Peyer's patch (tissue), 4 donors: Measurements from ENCODE around the gene PDE3A. TPM values are rescaled to one million over a fixed set of nuclear protein-coding genes. Genes with fewer than 3 reads are reported as not detected.

Experiments
- DNase-seq, 3 donors: peaks; one replicate each; pipeline ENCODE4 v3.0.0-alpha.2; 2017 to 2019
- H3K27ac ChIP-seq, 4 donors: fragments of 200-600 bp; sonication (generic); one replicate each; pipeline ENCODE4 v1.5.1; 2016 to 2019
- H3K27me3 ChIP-seq, 2 donors: fragments of 200-600 bp; sonication (generic); one replicate each; pipeline ENCODE4 v1.5.1; 2019
- H3K36me3 ChIP-seq, 3 donors: fragments of 200-600 bp; sonication (generic); one replicate each; pipeline ENCODE4 v1.5.1; 2016 to 2019
- H3K4me1 ChIP-seq, 4 donors: fragments of 200-600 bp; sonication (generic); one replicate each; pipeline ENCODE4 v1.5.1; 2016 to 2019
- H3K4me3 ChIP-seq, 4 donors: fragments of 200-600 bp; sonication (generic); 1 replicate in 3 of 4; 2 replicates in 1 of 4; pipeline ENCODE4 v1.5.1; 2016 to 2019; ENCODE audit warnings: mild to moderate bottlenecking in 1 of 4
- H3K9me3 ChIP-seq, 4 donors: fragments of 200-600 bp; sonication (generic); one replicate each; pipeline ENCODE4 v1.5.1; 2016 to 2019; ENCODE audit warnings: mild to moderate bottlenecking in 1 of 4
- CTCF ChIP-seq, 6 experiments: fragments of 450-650 bp in 4 of 6; fragments of 200-600 bp in 2 of 6; sonication (generic) in 1 of 6; IDR thresholded peaks; one replicate each; pipeline ENCODE4 v1.5.1; 2017 to 2019; ENCODE audit warnings: antibody characterized with exemption in 6 of 6, mild to moderate bottlenecking in 3 of 6, moderate library complexity in 1 of 6
- POLR2A ChIP-seq, 2 donors: fragments of 450-650 bp; IDR thresholded peaks; one replicate each; pipeline ENCODE4 v1.5.1; 2017; ENCODE audit warnings: antibody characterized with exemption in 2 of 2, mild to moderate bottlenecking in 2 of 2, moderate library complexity in 2 of 2
- total RNA-seq, 4 donors: library from RNA; depleted of rRNA; stranded (reverse); fragments of >200 nt; gene quantifications; one replicate each; pipeline ENCODE4 v1.1.0, GENCODE V29; 2016

Gene PDE3A
- total RNA-seq, 4 donors from 2014 or later: 17.3 to 144 (median 120) TPM

DNA sequence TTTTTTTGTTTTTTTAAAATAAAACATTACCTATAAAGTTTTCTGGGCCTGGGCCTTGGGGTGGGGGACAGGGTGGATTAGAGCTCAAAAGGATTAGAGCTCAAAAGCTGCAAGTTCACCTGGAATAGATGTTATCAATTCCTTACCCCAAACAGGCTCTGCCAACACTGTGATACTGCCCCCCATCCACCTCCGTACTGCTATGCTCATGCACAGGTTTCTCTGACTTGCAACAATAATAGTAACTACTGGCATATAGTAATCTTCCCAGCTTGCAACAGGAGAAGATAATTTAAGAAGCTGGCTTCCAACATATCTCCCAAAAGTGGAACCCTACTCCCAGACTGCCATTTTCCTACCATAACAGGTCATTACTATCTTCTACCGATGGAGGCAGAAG, 275.5 kb downstream of the PDE3A start:
- H3K27me3 ChIP-seq: no peaks in the 10 kb centered on the region
- H3K36me3 ChIP-seq: peaks cover 0 to 38% (median 0%) of the 10 kb centered on the region in 3 donors
- no peak overlapping the region for H3K4me3 ChIP-seq
- no peaks in the 10 kb centered on the region for H3K9me3 ChIP-seq
- TF ChIP-seq POLR2A (IDR thresholded peaks at IDR 0.05): no peak
- no peak for TF ChIP-seq CTCF (IDR thresholded peaks at IDR 0.05)
- H3K27ac ChIP-seq: no peak overlapping the region
- H3K4me1 ChIP-seq: no peaks in the 10 kb centered on the region
- no peak for DNase-seq

- no peaks in the 10 kb centered on the region for H3K27me3 ChIP-seq
- no peaks in the 10 kb centered on the region for H3K9me3 ChIP-seq
- no peak overlapping the region for H3K27ac ChIP-seq
- H3K4me1 ChIP-seq: no peaks in the 10 kb centered on the region
- no peak for TF ChIP-seq POLR2A (IDR thresholded peaks at IDR 0.05)
- peak in 4 of 6 experiments; percentile 33 to 51 (median 40) for TF ChIP-seq CTCF (IDR thresholded peaks at IDR 0.05)
- H3K4me3 ChIP-seq: no peak overlapping the region
- H3K36me3 ChIP-seq: peaks cover 0 to 34% (median 0%) of the 10 kb centered on the region in 3 donors
- no peak for DNase-seq
Measured at GRCh38 chr12:20646239-20646827, 278.0 kb downstream of the PDE3A start.

DNA sequence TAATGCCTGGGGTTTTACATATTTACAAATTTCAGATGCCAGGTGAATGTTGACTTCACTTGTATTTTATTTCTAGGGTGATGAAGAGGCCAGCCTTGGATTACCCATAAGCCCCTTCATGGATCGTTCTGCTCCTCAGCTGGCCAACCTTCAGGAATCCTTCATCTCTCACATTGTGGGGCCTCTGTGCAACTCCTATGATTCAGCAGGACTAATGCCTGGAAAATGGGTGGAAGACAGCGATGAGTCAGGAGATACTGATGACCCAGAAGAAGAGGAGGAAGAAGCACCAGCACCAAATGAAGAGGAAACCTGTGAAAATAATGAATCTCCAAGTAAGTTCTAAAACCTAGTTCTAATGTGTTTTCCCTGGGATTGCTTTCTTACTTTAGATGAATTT, 285.5 kb downstream of the PDE3A start:
- peaks cover 0 to 65% (median 0%) of the 10 kb centered on the region in 3 donors for H3K36me3 ChIP-seq
- no peak for DNase-seq
- H3K27ac ChIP-seq: no peak overlapping the region
- no peaks in the 10 kb centered on the region for H3K9me3 ChIP-seq
- H3K4me3 ChIP-seq: no peak overlapping the region
- no peaks in the 10 kb centered on the region for H3K4me1 ChIP-seq
- H3K27me3 ChIP-seq: no peaks in the 10 kb centered on the region
- no peak for TF ChIP-seq CTCF (IDR thresholded peaks at IDR 0.05)
- no peak for TF ChIP-seq POLR2A (IDR thresholded peaks at IDR 0.05)

- Histone ChIP-seq H3K9me3 (peaks cover 0 to 11% (median 0%) of the 10 kb centered on the region in 4 donors), H3K27me3 (no peaks in the 10 kb centered on the region), H3K4me1 (no peaks in the 10 kb centered on the region), H3K27ac (no peak overlapping the region), H3K4me3 (no peak overlapping the region), H3K36me3 (peaks cover 0 to 77% (median 3%) of the 10 kb centered on the region in 3 donors)
- TF ChIP-seq POLR2A (IDR thresholded peaks at IDR 0.05) (no peak), CTCF (IDR thresholded peaks at IDR 0.05) (no peak)
- no peak for DNase-seq
Measured at GRCh38 chr12:20656600-20656999, 288.3 kb downstream of the PDE3A start.

GRCh38 chr12:20657496-20657895, 289.2 kb downstream of the PDE3A start:
- TF ChIP-seq POLR2A (IDR thresholded peaks at IDR 0.05): no peak
- no peak for TF ChIP-seq CTCF (IDR thresholded peaks at IDR 0.05)
- Histone ChIP-seq H3K9me3 (peaks cover 0 to 11% (median 0%) of the 10 kb centered on the region in 4 donors), H3K36me3 (peaks cover 0 to 85% (median 3%) of the 10 kb centered on the region in 3 donors), H3K27me3 (no peaks in the 10 kb centered on the region), H3K4me3 (no peak overlapping the region), H3K4me1 (no peaks in the 10 kb centered on the region), H3K27ac (no peak overlapping the region)
- no peak for DNase-seq
